Fibroblast of lung (primary cell): ENCODE data around the gene KLK5. TPM values are rescaled to one million over a fixed set of nuclear protein-coding genes. Genes with fewer than 3 reads are reported as not detected.
"Not testable (repeated sequence)": the region's sequence is repeated elsewhere in the genome, so short reads cannot be mapped to it uniquely, and the experiment has no call there.

Experiments used
- DNase-seq, 2 donors: peaks; one replicate each; pipeline versions ENCODE4 v3.0.0 to v3.0.0-alpha.2; 2010; ENCODE audit warnings: low read depth in 2 of 2
- H2AFZ ChIP-seq: 2 replicates; pipeline ENCODE4 v1.5.1; 2012; ENCODE audit warnings: low read length, control low read depth, inconsistent platforms
- H3K27ac ChIP-seq: 2 replicates; pipeline ENCODE4 v1.5.1; 2011; ENCODE audit warnings: low read length, control low read depth; ENCODE audit not compliant: insufficient read depth
- H3K27me3 ChIP-seq: 2 replicates; pipeline ENCODE4 v1.5.1; 2011; ENCODE audit warnings: mild to moderate bottlenecking, low read length; ENCODE audit not compliant: control insufficient read depth, insufficient read depth
- H3K36me3 ChIP-seq: 2 replicates; pipeline ENCODE4 v1.5.1; 2011; ENCODE audit warnings: low read length; ENCODE audit not compliant: control insufficient read depth, insufficient read depth
- H3K4me1 ChIP-seq: 2 replicates; pipeline ENCODE4 v1.5.1; 2011; ENCODE audit warnings: low read length; ENCODE audit not compliant: control insufficient read depth, insufficient read depth; ENCODE audit errors: extremely low read depth
- H3K4me2 ChIP-seq: 2 replicates; pipeline ENCODE4 v1.5.1; 2011; ENCODE audit warnings: low read length, control low read depth; ENCODE audit not compliant: insufficient read depth; ENCODE audit errors: extremely low read depth
- H3K4me3 ChIP-seq, 4 experiments: fragments of 200-600 bp in 1 of 4; sonication (generic) in 1 of 4; replicated peaks in 1 of 4; 2 replicates each; pipeline ENCODE4 v1.5.1; 2011 to 2016; ENCODE audit warnings: low read length in 4 of 4, low read depth in 3 of 4, mild to moderate bottlenecking in 3 of 4, control low read depth in 2 of 4, inconsistent platforms in 1 of 4, mixed read lengths in 1 of 4; ENCODE audit not compliant: insufficient read depth in 1 of 4; ENCODE audit errors: control extremely low read depth in 1 of 4
- H3K79me2 ChIP-seq: 2 replicates; pipeline ENCODE4 v1.5.1; 2012; ENCODE audit warnings: mild to moderate bottlenecking, low read length, inconsistent platforms; ENCODE audit not compliant: control insufficient read depth, insufficient read depth
- H3K9ac ChIP-seq: 2 replicates; pipeline ENCODE4 v1.5.1; 2011; ENCODE audit warnings: mild to moderate bottlenecking, low read length, control low read depth; ENCODE audit not compliant: insufficient read depth
- H3K9me3 ChIP-seq: 2 replicates; pipeline ENCODE4 v1.5.1; 2012; ENCODE audit warnings: low read depth, low read length; ENCODE audit not compliant: control insufficient read depth, insufficient read depth
- H4K20me1 ChIP-seq: 2 replicates; pipeline ENCODE4 v1.5.1; 2011; ENCODE audit warnings: low read length; ENCODE audit not compliant: control insufficient read depth, insufficient read depth; ENCODE audit errors: extremely low read depth
- EZH2 ChIP-seq: IDR thresholded peaks from 2 replicates; pipeline ENCODE4 v1.5.1; 2012; ENCODE audit warnings: low read length, control low read depth, mild to moderate bottlenecking; ENCODE audit errors: missing control alignments
- polyA plus RNA-seq, 2 donors: library from polyadenylated mRNA; depleted of rRNA in 1 of 2; stranded (reverse) in 1 of 2; unstranded in 1 of 2; fragments of >200 nt; gene quantifications; 2 replicates each; pipeline ENCODE4 v1.2.1, GENCODE V29; 2011 to 2012; ENCODE audit warnings: missing spikeins in 1 of 2
- total RNA-seq: library from RNA; depleted of rRNA; stranded (reverse); fragments of >200 nt; gene quantifications from 2 replicates; pipeline ENCODE4 v1.2.1, GENCODE V29; 2014
- TF ChIP-seq, protein P1 (sequence below), 2 donors: IDR thresholded peaks in 1 of 2; conservative IDR thresholded peaks in 1 of 2; 1 replicate in 1 of 2; 2 replicates in 1 of 2; pipeline ENCODE4 v1.5.1; 2011 to 2012; ENCODE audit warnings: low read length in 2 of 2, control low read depth in 1 of 2, inconsistent platforms in 1 of 2, low read depth in 1 of 2, mild to moderate bottlenecking in 1 of 2

Gene KLK5
- total and polyA plus RNA-seq, 2 donors (not counting 1 experiment from before 2014, with no cell fraction given), result 0.10 TPM; not detected in 1

- no peak overlapping the region for H3K4me2 ChIP-seq
- TF ChIP-seq, protein P1, sequence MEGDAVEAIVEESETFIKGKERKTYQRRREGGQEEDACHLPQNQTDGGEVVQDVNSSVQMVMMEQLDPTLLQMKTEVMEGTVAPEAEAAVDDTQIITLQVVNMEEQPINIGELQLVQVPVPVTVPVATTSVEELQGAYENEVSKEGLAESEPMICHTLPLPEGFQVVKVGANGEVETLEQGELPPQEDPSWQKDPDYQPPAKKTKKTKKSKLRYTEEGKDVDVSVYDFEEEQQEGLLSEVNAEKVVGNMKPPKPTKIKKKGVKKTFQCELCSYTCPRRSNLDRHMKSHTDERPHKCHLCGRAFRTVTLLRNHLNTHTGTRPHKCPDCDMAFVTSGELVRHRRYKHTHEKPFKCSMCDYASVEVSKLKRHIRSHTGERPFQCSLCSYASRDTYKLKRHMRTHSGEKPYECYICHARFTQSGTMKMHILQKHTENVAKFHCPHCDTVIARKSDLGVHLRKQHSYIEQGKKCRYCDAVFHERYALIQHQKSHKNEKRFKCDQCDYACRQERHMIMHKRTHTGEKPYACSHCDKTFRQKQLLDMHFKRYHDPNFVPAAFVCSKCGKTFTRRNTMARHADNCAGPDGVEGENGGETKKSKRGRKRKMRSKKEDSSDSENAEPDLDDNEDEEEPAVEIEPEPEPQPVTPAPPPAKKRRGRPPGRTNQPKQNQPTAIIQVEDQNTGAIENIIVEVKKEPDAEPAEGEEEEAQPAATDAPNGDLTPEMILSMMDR (conservative IDR thresholded peaks at IDR 0.05 in 1 of 2, IDR thresholded peaks at IDR 0.05 in 1 of 2; ENCODE audit: low read depth in 1 of 2, low read length in 2 of 2), result no peak
- no peak for TF ChIP-seq EZH2
- H3K27me3 ChIP-seq, result no peaks in the 10 kb centered on the region
- DNase-seq, result no peak
- H3K36me3 ChIP-seq, result no peaks in the 10 kb centered on the region
- H3K9ac ChIP-seq, result no peak overlapping the region
- no peak overlapping the region for H2AFZ ChIP-seq
- no peaks in the 10 kb centered on the region for H3K79me2 ChIP-seq
- H3K9me3 ChIP-seq, result no peaks in the 10 kb centered on the region
- H3K27ac ChIP-seq, result no peak overlapping the region
- H3K4me3 ChIP-seq, result no peak overlapping the region
- no peaks in the 10 kb centered on the region for H4K20me1 ChIP-seq
- no peaks in the 10 kb centered on the region for H3K4me1 ChIP-seq
Observed at GRCh38 chr19:50998061-50998460, 45.2 kb upstream of the KLK5 start.

DNA sequence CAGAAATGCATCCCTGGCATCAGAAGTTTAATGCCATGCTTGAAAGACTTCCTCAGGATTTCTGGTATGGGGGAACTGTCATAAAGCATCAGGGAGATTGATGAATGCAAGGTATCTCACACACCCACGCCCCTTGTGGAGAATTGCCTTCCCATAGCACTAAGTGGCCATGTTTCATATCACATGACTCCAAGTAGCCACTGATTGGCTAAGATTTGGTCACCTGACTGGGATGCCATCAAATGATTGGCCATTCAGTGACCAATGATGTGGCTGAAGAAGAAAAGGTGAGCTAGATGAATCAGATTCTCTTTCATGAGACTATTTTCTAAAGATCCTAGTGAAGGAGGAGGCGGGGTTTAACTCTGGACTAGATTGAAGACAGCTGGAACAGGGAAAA is 41.3 kb upstream of the KLK5 start:
- no peaks in the 10 kb centered on the region for H3K79me2 ChIP-seq
- no peak for DNase-seq
- H2AFZ ChIP-seq, result no peak overlapping the region
- no peak overlapping the region for H3K27ac ChIP-seq
- H3K27me3 ChIP-seq, result no peaks in the 10 kb centered on the region
- no peak overlapping the region for H3K4me2 ChIP-seq
- no peaks in the 10 kb centered on the region for H3K36me3 ChIP-seq
- no peak overlapping the region for H3K9ac ChIP-seq
- H3K9me3 ChIP-seq, result no peaks in the 10 kb centered on the region
- H3K4me1 ChIP-seq, result no peaks in the 10 kb centered on the region
- no peaks in the 10 kb centered on the region for H4K20me1 ChIP-seq
- TF ChIP-seq EZH2, result no peak
- TF ChIP-seq, protein P1 (conservative IDR thresholded peaks at IDR 0.05 in 1 of 2, IDR thresholded peaks at IDR 0.05 in 1 of 2; ENCODE audit: low read depth in 1 of 2, low read length in 2 of 2), result no peak
- H3K4me3 ChIP-seq, result no peak overlapping the region

- Histone ChIP-seq H2AFZ (no peak overlapping the region), H3K27me3 (no peaks in the 10 kb centered on the region), H3K27ac (no peak overlapping the region), H4K20me1 (no peaks in the 10 kb centered on the region), H3K4me3 (no peak overlapping the region), H3K36me3 (no peaks in the 10 kb centered on the region), H3K9me3 (no peaks in the 10 kb centered on the region), H3K79me2 (no peaks in the 10 kb centered on the region), H3K4me2 (no peak overlapping the region), H3K9ac (no peak overlapping the region), H3K4me1 (no peaks in the 10 kb centered on the region)
- DNase-seq, result no peak
- no peak for TF ChIP-seq EZH2
- TF ChIP-seq, protein P1 (conservative IDR thresholded peaks at IDR 0.05 in 1 of 2, IDR thresholded peaks at IDR 0.05 in 1 of 2; ENCODE audit: low read depth in 1 of 2, low read length in 2 of 2), result no peak
Observed at GRCh38 chr19:50992666-50993035, 39.8 kb upstream of the KLK5 start.

- not testable (repeated sequence) for H3K27ac ChIP-seq, H2AFZ ChIP-seq, H3K79me2 ChIP-seq, H3K4me3 ChIP-seq, H3K4me1 ChIP-seq, H3K9ac ChIP-seq, H3K36me3 ChIP-seq, H3K4me2 ChIP-seq, H3K9me3 ChIP-seq, H3K27me3 ChIP-seq, H4K20me1 ChIP-seq, DNase-seq
Observed at GRCh38 chr19:50984416-50984815, 31.6 kb upstream of the KLK5 start.
